Skin of body (tissue), 2 donors: ENCODE results near the gene CKAP2. TPM values are rescaled to one million over a fixed set of nuclear protein-coding genes. Genes with fewer than 3 reads are reported as not detected.
"Not testable (repeated sequence)": the region's sequence is repeated elsewhere in the genome, so short reads cannot be mapped to it uniquely, and the experiment has no call there.

Experiments
- DNase-seq: peaks from one replicate; lab custom pipeline; 2025; lab: John Stamatoyannopoulos, UW
- total RNA-seq: library from RNA; depleted of rRNA; stranded (reverse); fragments of >200 nt; gene quantifications from one replicate; pipeline ENCODE4 v1.2.3, GENCODE V29; 2014

The CKAP2 gene
- 26.0 TPM for total RNA-seq

DNA sequence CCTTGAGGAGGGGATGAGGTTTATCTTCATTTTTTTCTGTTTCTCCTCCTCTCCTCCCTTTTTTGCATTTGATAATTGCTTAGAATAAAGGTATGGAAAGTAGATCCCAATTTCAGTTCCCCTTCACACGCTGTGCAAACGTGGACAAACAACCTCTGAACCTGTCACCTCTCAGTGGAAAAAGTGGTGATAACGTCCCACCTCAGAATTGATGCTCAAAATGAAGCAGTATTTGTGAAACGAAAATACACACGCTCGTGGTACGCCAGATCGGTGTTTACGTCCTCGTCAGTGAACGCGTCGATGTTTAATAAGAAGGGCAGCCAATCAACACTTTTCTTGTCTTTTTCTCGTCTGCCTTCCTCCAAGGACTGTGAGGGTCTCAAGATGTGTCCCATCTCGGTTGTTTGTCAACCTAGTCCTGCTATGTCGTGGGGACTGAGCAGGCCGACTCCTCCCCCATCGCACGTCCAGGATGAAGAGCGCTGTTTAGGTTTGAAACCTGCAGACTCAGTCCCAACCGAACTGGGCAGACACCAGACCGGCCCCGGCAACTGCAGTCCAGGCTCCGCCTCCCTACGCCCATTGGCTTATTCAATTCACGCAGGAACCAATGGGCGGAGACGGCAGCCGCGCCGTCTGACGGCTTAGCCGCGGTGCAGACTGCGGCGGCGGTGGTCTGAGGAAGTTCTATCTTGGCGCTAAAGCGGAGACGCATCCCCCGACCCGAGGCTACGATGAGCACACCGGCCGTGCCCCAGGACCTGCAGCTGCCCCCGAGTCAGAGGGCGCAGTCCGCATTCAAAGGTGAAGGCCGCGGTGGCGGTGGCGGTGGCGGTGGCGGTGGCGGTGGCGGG, at the start of gene CKAP2:
TSS of gene CKAP2 (plus strand) at position 659 of the 857 bp plus-strand sequence. CDS start at position 738, 79 bp downstream.
- DNase-seq, result peak; percentile 95

GRCh38 chr13:52405767-52406494, 49.3 kb upstream of the CKAP2 start, which contains the start of gene THSD1:
Gene THSD1 (minus strand): TSS chr13:52406172. CDS start chr13:52402600, 3,572 bp downstream.
- DNase-seq, result peak; percentile 28

DNA sequence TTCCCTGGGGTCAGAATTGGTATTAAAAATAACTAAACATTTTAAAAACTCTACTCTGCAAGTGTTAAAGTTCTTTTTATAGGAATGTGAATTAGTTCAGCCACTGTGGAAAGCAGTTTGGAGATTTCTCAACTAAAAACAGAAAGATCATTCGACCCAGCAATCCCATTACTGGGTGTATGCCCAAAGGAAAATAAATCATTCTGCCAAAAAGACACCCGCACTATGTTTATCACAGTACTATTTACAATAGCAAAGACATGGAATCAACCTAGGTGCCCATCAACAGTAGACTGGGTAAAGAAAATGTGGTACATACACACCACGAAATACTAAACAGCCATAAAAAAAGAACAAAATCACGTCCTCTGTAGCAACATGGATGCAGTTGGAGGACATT, 48.6 kb upstream of the CKAP2 start:
- no peak for DNase-seq

- DNase-seq, result not testable (repeated sequence)
These were observed 47.8 kb upstream of the CKAP2 start for GRCh38 chr13:52407436-52407835.

GRCh38 chr13:52408071-52408658, 47.1 kb upstream of the CKAP2 start:
- DNase-seq, result not testable (repeated sequence)

- no peak for DNase-seq
These were observed 43.6 kb upstream of the CKAP2 start for GRCh38 chr13:52411629-52412028.

GRCh38 chr13:52412128-52412527, 43.1 kb upstream of the CKAP2 start:
- no peak for DNase-seq

DNA sequence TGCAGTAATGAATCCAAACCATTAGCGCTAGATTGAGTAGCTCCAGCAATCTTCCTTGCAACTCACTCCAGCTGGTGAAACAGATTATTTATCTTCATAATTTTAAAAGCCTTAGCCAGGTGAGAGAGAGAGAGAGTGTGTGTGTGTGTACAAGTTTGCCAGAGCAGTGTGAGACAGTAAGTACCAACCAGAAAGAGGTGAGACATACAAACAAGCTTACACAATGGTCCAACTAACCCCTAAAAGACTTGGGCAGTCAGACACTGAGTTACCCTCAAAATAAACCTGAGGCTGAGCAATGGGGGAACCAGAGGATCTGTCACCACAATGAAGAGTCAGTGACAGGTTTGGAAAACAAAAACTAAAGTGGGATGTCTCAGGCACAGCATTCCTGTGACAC, 41.2 kb upstream of the CKAP2 start:
- no peak for DNase-seq

DNA sequence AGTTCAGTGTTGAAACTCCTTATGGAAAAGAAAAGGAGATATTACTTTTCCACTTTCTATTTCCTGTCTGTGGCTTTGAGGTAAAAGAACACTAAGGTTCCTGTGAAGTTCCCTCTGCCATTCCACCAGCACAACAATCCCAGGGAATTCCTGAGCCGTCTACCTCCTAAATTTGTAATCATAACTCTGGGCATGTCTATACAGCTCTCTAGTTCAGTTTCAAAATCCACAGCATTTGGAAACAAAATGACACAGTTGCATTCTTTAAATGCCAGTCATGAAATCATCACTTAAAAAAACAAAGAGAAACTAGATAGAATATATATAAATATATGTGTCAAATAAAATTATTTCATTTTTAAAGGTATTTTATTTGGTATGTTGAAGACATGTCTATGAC, 40.3 kb upstream of the CKAP2 start:
- no peak for DNase-seq

DNA sequence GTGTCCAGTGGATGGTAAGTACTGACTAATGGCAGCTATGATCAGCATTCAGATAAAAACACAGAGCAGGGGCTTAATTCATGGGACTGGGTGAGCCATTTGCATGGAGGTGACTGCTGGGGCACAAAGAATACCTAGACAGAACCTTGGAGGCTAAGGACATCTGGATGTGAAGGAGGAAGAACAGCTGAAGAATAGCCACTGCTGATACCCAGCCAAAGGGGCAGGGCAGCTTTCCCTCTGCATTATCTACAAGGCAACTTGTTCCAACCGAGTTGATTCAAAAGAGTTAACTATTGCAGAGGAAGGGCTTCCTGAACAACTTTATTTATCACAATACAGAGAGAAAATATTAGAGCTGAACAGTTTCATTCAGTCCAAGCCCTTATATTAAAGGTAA, 36.2 kb upstream of the CKAP2 start:
- DNase-seq, result no peak

- DNase-seq, result no peak
These were observed 34.1 kb upstream of the CKAP2 start for GRCh38 chr13:52421216-52421615.

DNA sequence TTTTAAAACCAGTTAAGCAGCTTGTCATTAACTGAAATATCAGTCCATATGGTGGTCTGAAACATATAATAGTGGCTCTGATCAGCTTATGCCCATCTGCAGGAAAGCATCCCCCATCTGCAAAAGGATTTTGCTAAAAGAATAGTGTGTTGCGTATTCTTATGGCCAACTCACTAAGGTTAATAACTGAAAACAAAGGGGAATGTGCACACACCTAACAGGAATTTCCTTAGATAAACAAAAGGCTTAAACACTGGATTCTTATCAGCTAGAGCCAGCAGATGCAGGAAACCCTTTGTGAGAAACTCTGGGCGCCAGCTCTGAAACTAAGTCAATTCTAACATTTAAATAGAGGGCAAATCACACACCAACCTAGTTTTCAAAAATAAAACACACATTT, 27.0 kb upstream of the CKAP2 start:
- peak; percentile 29 for DNase-seq

DNA sequence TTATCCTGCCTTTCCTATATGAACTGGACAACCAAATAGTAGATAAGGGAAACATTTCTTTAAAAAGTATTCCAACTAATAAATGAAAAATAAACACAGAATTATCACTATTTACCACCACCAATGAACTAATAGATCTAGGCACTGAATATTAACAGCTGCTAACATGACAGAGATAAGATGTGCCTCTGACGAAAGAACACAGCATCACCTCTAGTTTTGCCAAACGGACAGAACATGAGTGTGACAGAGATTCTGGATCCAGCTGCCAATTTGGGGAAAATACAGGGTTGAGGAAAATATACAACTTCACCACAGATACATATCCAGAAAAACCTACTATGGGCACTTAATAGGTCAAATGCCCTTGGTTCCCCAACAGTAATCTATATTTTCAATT, 22.8 kb upstream of the CKAP2 start:
- no peak for DNase-seq

DNA sequence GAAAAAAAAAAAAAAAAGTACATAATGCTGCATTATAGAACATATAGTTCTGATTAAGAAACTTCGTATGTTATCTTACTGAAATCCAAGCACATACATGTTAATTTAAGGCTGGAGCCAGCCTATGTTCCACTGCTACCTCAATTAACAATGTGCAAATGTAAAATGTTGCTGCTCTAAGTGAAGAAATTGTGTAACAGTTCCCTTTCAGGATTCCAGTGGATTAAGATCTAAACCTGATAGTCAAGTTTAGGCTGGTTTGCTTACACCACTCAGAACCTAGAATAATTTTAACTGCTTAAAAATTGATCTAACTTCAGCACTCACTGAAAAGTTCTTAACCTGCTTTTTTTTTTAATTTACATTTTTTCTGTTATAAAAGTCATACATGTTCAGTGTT, 9.0 kb upstream of the CKAP2 start:
- no peak for DNase-seq

- no peak for DNase-seq
These were observed 7.9 kb upstream of the CKAP2 start for GRCh38 chr13:52447354-52447753.

- no peak for DNase-seq
These were observed 7.3 kb upstream of the CKAP2 start for GRCh38 chr13:52447815-52448552.

DNA sequence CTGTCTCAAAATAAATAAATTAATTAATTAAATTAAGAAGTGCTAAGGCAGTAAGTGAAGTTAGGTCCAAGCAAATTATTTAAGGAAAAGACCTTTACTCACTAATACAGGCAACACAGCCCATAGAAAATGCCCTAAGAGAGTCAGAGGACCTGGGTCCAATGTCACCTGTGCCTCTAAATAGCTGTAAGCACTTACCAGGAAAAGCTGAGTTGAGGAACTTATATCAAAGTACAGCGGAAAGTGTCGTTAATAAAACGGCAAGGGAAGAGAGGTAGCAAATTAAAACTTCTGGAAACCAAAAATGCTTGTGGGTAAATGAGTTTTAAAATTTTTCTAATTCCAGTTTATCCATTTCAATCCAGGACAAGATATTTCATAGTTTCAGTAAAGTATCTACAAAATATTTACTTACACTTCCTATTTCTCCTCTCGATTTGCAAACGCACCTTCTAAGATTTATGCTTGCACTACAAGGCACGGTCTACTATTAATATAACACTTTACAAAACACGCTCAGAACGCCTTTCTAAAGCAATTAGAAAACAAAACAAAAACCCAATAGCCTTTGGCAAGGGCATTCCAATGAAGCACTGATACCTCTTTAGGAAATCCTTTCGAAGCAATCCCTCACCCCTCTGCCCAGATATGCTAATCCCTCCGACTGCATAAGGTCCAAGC, 5.8 kb upstream of the CKAP2 start:
- DNase-seq, result no peak

- DNase-seq, result peak; percentile 95
These were observed 5.1 kb upstream of the CKAP2 start, which contains the start of gene VPS36 for GRCh38 chr13:52450012-52450792. Gene VPS36 (minus strand): TSS chr13:52450634. CDS start chr13:52450594, 40 bp downstream.

GRCh38 chr13:52450793-52451116, 4.5 kb upstream of the CKAP2 start:
- DNase-seq, result no peak
